ENCODE measurements around the gene CPNE4. TPM values are rescaled to one million over a fixed set of nuclear protein-coding genes. Genes with fewer than 3 reads are reported as not detected.

Gene CPNE4
- total RNA-seq, 1 donor from 2014 or later: not detected

DNA sequence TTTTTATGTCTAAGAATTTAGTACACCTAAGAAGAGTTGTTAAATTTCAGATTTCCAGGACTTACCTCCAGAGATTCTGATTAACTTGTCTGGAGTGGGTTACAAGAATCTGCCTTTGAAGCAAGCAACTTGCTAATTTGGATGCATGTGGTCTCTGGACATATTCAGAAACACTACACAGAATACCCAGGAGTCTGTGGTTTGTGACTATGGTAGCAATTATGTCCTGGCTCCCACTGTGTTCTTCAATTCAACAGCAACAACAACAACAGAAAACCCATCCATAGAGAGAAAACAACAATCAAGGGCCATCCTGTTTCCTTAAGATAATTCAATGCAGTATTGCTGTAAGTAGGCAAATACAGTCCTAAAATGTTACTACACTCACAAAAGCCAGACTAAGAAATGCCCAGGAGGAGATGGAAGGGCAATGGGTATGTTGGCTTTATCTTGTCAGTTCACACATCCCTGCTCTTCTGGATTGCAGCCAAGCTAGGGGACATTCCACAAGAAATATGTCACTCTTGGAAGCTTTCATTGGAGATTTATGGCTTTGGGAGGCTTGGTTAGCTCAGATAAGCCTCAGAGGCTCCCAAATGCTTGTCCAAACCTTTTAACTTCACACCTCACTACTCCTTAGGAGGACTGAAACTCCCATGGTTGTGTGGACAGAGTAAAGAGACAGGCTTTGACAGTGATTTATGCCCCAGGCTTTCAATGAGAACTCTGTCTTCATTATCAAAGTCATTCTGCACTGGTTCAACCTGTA is 432.6 kb downstream of the CPNE4 start:
- Mint-ChIP-seq H3K4me3 (ENCODE audit: unreplicated experiment) (no peak overlapping the region), H3K27me3 (ENCODE audit: low read depth) (peaks cover 16% of the 10 kb centered on the region), H3K4me1 (ENCODE audit: low read depth) (no peaks in the 10 kb centered on the region), H3K36me3 (ENCODE audit: low read depth) (no peaks in the 10 kb centered on the region), H3K9me3 (ENCODE audit: low read depth) (no peaks in the 10 kb centered on the region), H3K27ac (ENCODE audit: unreplicated experiment) (no peak overlapping the region)
- TF ChIP-seq, protein P1, sequence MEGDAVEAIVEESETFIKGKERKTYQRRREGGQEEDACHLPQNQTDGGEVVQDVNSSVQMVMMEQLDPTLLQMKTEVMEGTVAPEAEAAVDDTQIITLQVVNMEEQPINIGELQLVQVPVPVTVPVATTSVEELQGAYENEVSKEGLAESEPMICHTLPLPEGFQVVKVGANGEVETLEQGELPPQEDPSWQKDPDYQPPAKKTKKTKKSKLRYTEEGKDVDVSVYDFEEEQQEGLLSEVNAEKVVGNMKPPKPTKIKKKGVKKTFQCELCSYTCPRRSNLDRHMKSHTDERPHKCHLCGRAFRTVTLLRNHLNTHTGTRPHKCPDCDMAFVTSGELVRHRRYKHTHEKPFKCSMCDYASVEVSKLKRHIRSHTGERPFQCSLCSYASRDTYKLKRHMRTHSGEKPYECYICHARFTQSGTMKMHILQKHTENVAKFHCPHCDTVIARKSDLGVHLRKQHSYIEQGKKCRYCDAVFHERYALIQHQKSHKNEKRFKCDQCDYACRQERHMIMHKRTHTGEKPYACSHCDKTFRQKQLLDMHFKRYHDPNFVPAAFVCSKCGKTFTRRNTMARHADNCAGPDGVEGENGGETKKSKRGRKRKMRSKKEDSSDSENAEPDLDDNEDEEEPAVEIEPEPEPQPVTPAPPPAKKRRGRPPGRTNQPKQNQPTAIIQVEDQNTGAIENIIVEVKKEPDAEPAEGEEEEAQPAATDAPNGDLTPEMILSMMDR (IDR thresholded peaks at IDR 0.05): no peak
- DNase-seq (ENCODE audit: low spot score): no peak

DNA sequence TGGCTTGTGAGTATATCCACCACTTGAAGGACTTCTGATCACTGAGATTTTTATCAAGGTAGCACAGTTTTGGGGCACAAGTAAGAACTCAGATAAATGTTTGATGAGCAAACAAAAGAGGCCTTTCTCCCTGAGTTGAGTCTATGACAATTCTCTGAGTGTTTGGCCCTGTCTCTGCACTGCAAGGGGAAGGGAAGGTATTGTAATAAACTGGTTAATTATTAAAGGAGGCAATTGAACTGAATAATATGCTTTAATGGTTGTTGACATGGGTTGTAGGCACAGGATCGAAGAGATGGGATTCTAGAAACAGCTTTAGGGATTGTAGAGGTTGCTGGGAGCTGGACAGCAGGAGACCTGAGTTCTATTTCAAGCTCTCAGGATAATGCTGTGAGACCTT is 437.0 kb downstream of the CPNE4 start:
- no peaks in the 10 kb centered on the region for H3K9me3 Mint-ChIP-seq (ENCODE audit: low read depth)
- no peaks in the 10 kb centered on the region for H3K4me1 Mint-ChIP-seq (ENCODE audit: low read depth)
- TF ChIP-seq, protein P1 (IDR thresholded peaks at IDR 0.05): no peak
- H3K27ac Mint-ChIP-seq (ENCODE audit: unreplicated experiment): no peak overlapping the region
- no peaks in the 10 kb centered on the region for H3K36me3 Mint-ChIP-seq (ENCODE audit: low read depth)
- H3K4me3 Mint-ChIP-seq (ENCODE audit: unreplicated experiment): no peak overlapping the region
- peaks cover 6% of the 10 kb centered on the region for H3K27me3 Mint-ChIP-seq (ENCODE audit: low read depth)
- no peak for DNase-seq (ENCODE audit: low spot score)

DNA sequence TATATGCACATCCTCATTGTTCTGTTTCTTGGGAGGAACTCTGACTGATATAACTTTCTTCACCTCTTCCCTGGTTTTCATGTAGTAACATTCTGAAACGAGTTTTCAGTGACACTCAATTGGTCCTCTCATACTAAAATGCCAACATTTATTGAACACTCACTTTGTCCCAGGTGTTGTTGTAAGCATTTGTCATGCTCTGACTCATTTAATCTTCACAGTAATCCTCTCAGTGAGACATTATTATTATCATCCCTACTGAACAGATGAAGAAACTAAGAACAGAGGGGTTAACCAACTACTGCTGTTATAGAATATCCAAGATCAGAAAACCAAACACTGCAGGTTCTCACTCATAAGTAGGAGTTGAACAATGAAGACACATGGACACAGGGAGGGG is 437.9 kb downstream of the CPNE4 start:
- Mint-ChIP-seq H3K27ac (ENCODE audit: unreplicated experiment) (no peak overlapping the region), H3K4me1 (ENCODE audit: low read depth) (no peaks in the 10 kb centered on the region), H3K4me3 (ENCODE audit: unreplicated experiment) (no peak overlapping the region), H3K27me3 (ENCODE audit: low read depth) (peaks cover 6% of the 10 kb centered on the region), H3K36me3 (ENCODE audit: low read depth) (no peaks in the 10 kb centered on the region), H3K9me3 (ENCODE audit: low read depth) (no peaks in the 10 kb centered on the region)
- DNase-seq (ENCODE audit: low spot score): no peak
- TF ChIP-seq, protein P1 (IDR thresholded peaks at IDR 0.05): no peak

DNA sequence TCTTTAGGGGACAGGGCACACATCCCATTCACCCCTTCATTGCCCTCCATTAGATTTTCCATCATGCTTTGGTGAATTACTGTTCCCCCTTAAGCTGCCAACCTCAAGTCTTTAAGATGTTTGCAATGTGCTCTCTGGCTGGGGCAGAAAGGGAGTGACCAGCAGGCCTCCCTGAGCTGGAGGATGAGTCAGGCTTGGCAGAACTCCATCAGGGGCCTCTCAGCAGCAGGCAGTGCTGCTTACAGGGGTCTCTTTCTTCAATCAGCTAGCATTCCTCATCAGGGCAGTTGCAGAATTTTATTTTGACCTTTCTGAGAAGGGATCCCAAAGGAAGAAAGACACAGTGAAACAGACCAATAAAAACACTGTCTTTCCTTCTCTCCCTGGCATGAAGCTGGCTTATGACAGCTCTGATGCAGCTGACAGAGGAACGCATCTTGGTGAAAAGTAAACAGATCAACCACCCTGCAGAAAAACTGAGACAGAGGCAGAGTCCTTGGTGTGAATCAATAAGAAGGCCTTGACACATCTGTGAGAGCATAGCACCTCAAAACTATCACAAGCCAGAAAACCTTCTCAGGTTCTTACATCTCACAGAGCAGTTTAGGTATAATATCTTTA is 443.3 kb downstream of the CPNE4 start:
- no peaks in the 10 kb centered on the region for H3K9me3 Mint-ChIP-seq (ENCODE audit: low read depth)
- H3K27ac Mint-ChIP-seq (ENCODE audit: unreplicated experiment): no peak overlapping the region
- TF ChIP-seq, protein P1 (IDR thresholded peaks at IDR 0.05): no peak
- H3K4me1 Mint-ChIP-seq (ENCODE audit: low read depth): no peaks in the 10 kb centered on the region
- no peaks in the 10 kb centered on the region for H3K36me3 Mint-ChIP-seq (ENCODE audit: low read depth)
- no peak for DNase-seq (ENCODE audit: low spot score)
- H3K27me3 Mint-ChIP-seq (ENCODE audit: low read depth): peaks cover 14% of the 10 kb centered on the region
- no peak overlapping the region for H3K4me3 Mint-ChIP-seq (ENCODE audit: unreplicated experiment)

DNA sequence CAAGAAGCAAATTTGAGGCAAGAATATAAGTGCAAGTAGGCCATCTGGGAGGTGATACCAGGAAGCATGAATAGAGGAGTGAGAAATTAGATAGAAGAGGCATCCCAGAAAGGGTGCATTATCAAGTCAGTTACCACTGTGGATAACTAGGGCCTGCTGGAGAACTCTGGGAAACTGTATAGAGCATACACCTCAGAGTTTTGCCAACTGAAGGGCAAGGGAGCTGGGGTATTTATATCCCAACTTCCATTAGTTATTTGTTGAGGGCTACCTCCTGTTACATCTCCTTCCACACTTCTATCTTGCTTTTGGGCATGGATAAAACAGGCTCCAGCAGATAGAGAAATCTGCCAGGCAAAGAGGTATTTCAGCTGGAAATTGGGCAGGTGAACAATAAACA is 448.5 kb downstream of the CPNE4 start:
- H3K27ac Mint-ChIP-seq (ENCODE audit: unreplicated experiment): no peak overlapping the region
- H3K4me1 Mint-ChIP-seq (ENCODE audit: low read depth): no peaks in the 10 kb centered on the region
- no peaks in the 10 kb centered on the region for H3K9me3 Mint-ChIP-seq (ENCODE audit: low read depth)
- no peak for DNase-seq (ENCODE audit: low spot score)
- peaks cover 22% of the 10 kb centered on the region for H3K27me3 Mint-ChIP-seq (ENCODE audit: low read depth)
- TF ChIP-seq, protein P1 (IDR thresholded peaks at IDR 0.05): no peak
- no peaks in the 10 kb centered on the region for H3K36me3 Mint-ChIP-seq (ENCODE audit: low read depth)
- no peak overlapping the region for H3K4me3 Mint-ChIP-seq (ENCODE audit: unreplicated experiment)
